GM15510 (cell line): ENCODE data around the gene RALY.

ENCODE experiments used
- POLR2A ChIP-seq: IDR thresholded peaks from 3 replicates; pipeline ENCODE4 v1.6.1; 2011; ENCODE audit warnings: borderline replicate concordance; ENCODE audit not compliant: insufficient read length; ENCODE audit errors: extremely low read depth

RALY gene

DNA sequence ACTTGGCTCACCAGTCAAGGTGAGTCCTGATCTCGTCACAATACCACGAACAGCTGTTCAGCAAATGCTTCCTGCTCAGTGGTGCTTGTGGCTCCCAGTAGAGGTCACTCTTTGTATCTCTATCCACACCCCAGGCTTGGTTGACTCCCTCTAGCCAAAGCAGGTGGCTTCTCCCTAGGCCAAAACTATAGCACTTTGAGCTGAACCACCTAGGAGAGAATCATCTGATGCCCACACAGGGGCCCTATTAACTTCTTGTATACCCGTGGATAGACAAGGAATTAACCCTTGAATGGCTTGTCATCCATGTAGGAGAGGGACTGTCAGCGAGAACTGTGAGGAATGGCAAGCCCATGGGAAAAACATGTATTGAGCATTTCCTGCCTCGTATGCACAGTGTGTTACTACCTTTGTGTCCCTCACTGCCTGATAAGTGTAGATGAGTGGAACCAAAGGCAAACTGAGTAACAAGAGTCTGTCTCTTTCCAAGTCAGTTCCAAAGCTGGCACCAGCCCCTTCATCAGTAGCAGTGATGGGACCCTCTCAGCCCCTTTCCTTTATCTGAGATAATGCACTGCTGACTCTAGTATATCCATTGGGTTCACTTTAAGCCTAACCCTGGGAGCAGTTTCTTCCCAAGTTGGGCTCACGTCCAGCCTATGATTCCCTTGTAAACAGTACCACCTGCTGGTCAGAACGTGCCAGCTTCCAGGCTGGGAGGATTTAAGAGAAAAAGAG, 75.8 kb downstream of the RALY start:
- TF ChIP-seq POLR2A = no peak

DNA sequence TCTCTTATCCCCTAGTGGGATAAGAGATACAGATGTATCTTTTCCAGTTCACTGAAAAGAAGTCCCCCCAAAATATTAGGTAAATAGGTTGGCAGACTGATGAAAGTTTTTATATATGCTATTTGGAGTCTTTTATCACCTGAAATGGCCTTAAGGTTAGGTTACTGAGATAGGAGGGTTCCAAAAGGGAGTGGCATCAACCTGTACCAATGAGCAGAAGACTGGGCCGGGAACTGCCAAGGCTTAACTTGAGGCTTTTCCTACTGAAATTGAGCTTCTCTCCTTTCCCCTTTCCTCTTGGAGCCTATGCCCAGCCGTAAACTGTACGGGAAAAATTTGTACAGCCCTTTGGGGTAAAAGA, 76.3 kb downstream of the RALY start:
- no peak for TF ChIP-seq POLR2A

DNA sequence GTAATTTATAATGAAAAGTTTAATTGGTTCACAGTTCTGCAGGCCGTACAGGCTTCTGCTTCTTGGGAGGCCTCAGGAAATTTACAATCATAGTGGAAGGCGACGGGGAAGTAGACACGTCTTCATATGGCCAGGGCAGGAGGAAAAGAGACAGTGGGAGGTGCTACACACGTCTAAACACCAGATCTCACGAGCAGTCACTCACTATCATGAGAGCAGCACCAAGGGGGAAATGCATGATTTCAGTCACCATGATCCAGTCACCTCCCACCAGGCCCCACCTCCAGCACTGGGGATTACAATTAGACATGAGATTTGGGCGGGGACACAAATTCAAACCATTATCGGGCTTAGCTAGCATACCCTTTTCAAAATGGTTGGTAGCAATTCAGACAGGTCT, 77.1 kb downstream of the RALY start:
- no peak for TF ChIP-seq POLR2A

DNA sequence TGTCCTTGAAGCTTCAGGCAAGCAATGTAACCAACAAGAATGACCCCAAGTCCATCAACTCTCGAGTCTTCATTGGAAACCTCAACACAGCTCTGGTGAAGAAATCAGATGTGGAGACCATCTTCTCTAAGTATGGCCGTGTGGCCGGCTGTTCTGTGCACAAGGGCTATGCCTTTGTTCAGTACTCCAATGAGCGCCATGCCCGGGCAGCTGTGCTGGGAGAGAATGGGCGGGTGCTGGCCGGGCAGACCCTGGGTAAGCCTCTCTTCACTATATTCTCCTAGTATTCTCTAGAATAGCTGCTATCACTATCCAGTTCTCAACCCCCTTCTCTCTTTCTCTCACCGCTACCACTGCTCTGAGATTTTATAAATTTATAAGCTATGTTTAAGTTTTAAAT, 78.4 kb downstream of the RALY start:
- TF ChIP-seq POLR2A = no peak

DNA sequence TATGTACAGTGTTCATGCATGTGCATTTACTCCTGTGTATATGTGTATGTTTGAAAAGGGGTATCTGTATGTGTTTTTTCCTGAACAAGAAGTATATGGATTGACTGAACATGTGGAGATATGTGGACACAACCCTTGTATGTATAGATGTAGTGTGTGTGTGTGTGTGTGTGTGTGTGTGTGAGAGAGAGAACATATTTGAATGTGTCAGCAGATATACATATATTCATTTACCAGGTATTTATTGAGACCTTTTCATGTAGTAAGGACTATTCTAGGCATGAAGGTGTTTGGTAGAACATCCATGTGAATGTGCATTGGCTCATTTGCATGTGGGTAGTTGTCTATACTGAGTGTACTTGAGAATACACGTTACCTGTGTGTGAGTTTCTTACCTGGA, 79.1 kb downstream of the RALY start:
- TF ChIP-seq POLR2A = no peak

DNA sequence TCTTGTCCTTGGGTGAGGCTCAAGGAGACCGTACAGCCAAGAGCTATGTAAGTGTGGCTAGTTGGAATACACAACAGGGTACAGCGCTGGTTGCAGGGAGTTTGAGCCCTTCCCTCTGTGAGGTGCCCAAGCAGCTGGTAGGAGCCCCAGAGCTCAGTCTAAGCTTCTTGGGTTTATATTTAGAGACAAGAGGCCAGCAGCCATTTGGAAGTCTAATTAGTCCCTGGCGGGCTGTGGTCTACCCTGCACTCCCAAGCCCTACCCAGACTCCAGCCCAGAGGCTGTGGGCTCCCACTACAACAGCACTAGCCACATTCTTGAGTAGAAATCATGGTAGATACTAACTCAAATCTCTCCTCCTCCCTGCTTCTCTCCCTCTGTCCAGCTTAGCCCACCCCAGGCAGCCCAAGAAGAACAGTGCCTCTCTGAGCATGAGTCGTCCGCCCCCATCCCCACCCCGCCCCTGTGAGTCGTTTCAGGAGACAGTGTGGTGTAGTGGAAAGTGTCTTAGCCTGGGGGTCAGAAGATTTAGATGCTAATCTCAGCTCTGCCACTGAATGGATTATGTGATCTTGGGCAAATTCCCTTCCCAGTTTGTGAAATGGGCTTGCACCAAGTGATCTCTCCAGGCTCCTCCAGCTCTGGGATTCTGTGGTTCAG, 80.5 kb downstream of the RALY start:
- no peak for TF ChIP-seq POLR2A

DNA sequence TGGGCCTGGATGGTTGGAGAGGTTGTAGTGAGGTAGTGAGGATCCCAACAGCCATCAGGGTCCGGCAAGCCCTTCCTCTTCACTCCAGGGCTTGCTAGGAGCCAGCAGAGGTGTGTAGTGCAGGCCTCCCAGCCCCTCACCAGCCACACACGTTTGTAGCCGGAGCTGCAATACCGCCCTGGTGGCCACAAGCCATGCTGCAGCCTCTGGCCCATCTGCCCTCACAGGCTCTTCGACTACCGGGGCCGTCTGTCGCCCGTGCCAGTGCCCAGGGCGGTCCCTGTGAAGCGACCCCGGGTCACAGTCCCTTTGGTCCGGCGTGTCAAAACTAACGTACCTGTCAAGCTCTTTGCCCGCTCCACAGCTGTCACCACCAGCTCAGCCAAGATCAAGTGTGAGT, 81.9 kb downstream of the RALY start:
- no peak for TF ChIP-seq POLR2A

DNA sequence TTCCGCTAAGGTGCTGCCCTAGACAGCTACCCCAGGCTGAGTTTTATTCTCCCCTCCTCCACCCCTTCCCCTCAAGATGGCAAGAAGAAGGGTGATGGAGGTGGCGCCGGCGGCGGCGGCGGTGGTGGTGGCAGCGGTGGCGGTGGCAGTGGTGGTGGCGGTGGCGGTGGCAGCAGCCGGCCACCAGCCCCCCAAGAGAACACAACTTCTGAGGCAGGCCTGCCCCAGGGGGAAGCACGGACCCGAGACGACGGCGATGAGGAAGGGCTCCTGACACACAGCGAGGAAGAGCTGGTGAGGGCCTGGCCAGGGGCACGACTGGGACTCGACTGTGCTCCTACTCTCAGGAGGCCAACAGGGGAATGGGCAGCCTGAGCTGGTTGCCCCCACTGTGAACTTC, 83.2 kb downstream of the RALY start:
- TF ChIP-seq POLR2A = no peak

DNA sequence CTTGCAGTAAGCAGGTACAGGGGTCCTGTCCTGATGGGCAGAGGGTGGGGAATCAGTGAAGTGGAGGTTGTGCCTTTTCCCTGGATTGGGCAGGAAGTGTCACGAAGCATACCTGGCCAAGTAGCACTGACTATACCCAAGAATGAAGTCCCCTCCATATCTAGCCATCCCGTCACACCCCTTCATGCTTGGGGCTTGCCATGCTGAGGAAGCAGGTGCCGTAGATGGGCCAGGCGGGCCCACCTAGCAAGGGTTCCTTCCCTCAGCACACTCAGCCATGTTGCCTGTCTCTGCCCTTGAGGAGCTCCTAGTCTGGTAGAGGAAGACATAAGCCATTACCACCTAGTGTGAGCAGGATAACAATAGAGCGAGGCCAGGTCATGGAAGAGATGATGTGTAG, 84.8 kb downstream of the RALY start:
- no peak for TF ChIP-seq POLR2A

DNA sequence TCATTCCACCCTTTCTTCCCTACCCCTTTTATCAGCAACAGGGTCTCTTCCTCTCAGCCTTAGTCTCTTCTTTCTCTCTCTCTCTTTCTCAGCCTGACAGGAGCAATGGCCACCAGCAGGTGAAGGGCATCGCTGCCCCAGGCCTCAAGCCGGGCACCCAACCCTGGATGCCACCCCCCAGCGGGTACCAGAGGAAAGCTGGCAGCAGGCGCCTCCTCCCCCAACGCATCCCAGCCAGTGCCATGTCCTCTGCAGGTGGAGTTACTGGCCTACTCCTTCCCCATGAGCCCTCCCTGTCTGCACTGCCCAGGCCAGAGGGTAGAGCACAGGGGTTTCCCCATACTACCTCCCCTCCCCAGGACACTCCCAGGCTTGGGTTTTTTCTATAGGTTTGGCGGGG, 86.1 kb downstream of the RALY start:
- no peak for TF ChIP-seq POLR2A

DNA sequence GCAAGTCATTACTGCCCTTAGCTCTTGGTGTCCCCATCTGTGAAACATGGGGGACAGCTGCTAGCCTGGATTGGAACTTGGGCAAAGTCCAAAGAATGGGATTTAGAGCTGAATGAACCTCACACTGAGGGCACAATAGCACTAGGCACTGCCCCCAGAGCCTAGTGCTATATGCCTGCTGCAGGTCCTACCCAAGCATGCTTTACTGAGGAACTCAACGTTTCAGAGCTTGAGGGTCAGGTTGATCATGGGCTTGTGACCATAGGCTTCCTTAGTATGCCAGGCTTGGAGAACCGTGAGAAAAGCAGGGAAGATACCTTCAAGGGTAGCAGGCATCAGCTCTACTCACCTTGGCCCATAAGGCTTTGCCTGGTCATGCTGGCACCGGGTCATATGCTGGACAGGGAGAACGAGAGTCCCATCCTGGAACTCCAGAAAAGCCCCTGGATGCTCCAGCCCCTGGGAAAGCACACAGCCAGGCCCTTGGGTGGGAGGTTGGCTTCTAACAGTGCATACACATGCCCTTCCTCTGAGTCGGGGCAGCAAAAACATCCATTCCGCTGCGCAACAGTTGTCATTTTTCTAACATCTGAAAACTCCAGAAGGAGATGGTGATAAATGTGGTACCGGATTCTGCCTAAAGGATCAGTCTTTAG, 88.6 kb downstream of the RALY start:
- TF ChIP-seq POLR2A = no peak

DNA sequence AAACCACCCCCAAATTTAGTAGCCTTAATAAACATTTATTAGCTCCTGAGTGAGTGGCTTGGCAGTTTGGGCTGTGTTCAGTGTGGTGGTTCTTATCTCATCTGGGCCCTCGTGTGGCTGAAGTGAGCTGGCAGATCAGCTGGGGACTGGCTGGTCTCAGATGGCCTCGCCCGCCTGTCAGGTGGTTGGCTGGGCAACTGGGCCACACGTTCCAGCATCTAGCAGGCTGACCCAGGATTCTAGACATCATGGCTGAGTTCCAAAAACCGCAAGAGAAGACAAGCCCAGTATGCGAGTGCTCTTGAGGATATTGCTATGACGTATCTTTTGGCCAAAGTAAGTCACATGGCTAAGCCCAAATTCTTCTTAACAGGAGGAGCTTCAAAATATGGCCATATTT, 89.4 kb downstream of the RALY start:
- TF ChIP-seq POLR2A = no peak

DNA sequence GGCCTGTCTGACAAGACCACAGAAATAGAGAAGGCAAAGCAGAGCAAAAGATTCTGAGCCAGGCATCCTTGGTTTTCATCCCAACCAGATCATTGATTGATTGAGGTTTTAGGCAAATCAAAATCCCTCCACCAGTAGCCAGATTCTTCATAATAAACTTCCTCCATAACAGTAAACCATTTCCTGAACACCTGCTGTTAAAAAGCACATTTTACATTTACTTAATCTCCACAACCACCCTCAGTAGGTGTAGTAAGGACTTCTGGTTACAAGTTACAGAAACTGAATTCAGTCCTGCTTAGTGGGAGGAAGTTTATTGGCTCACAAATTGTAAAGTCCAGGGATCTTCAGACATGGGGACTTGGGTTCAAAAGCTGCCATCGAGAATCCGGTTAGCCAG, 90.1 kb downstream of the RALY start:
- no peak for TF ChIP-seq POLR2A

DNA sequence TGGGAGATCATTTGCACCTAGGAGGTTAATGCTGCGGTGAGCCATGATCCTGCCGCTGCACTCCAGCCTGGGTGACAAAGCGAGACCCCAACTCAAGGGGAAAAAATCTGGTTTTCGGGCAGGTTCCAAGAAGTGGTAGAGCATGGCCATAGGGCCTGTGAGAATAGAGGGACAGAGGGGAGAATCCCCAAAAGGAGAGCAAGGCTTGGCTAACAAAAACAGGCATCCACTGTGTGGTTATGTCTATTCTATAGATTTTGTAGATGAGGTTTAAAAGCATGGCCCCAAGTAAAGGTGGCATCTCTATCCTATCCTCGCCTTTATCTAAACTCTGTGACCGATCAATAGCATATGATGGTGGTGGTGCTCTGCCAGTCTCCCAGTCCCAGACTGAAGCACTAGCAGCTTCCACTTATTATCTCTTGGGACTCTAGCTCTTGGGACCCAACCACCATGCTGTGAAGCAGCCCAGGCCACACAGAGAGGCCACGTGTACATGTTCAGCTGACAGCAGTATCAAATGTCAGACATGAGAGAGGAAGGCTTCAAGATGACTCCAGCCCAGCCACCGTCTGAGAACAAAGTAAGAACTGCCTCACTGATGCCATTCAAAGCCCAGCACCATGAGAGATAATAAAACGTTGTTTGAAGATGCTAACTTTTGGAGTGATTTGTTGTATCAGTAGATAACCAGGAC, 90.7 kb downstream of the RALY start:
- TF ChIP-seq POLR2A = no peak

DNA sequence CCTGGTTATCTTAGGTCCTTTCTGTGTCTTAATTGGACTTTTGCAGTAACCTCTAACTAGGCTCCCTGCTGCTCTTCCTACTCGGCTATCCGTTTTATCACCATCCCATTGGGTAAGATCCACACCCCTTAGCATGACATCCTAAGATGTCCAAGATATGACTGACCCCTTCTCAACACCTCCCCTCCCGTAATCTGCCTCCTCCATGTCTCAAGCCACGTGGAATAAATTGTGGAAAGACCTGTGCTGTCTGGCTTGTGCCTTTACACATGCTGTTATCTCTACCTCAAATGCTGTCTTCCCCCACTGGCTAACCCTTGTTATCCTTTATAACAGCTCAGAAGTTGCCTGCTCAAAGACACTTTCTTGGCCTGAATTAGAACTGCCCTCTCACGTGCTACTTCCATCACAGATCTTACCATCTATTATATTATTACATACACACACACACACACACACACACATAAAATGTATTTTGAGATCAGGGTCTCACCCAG, 91.9 kb downstream of the RALY start:
- TF ChIP-seq POLR2A = no peak
